Right atrium auricular region (tissue), 2 donors: ENCODE results near the gene APOBEC3A. TPM values are rescaled to one million over a fixed set of nuclear protein-coding genes. Genes with fewer than 3 reads are reported as not detected.

Source experiments
- DNase-seq: peaks from one replicate; pipeline ENCODE4 v3.0.0-alpha.2; 2019; ENCODE audit warnings: low spot score
- H3K27ac ChIP-seq, 2 donors: fragments of 200-600 bp; sonication (generic); 1 replicate in 1 of 2; 2 replicates in 1 of 2; pipeline ENCODE4 v1.5.1; 2016 to 2019
- H3K27me3 ChIP-seq, 2 donors: fragments of 200-600 bp; sonication (generic); one replicate each; pipeline versions ENCODE4 v1.5.1 to v1.6.0; 2017 to 2019
- H3K36me3 ChIP-seq: fragments of 200-600 bp; sonication (generic); one replicate; pipeline ENCODE4 v1.5.1; 2016
- H3K4me1 ChIP-seq, 2 donors: fragments of 200-600 bp; sonication (generic); one replicate each; pipeline versions ENCODE4 v1.5.1 to v1.6.0; 2017 to 2019
- H3K4me3 ChIP-seq, 2 donors: fragments of 200-600 bp; sonication (generic); 1 replicate in 1 of 2; 2 replicates in 1 of 2; pipeline ENCODE4 v1.5.1; 2017 to 2019; ENCODE audit warnings: mild to moderate bottlenecking in 1 of 2, moderate library complexity in 1 of 2
- H3K9me3 ChIP-seq, 2 donors: fragments of 200-600 bp; sonication (generic); one replicate each; pipeline ENCODE4 v1.5.1; 2019
- CTCF ChIP-seq, 2 donors: fragments of 200-600 bp; sonication (generic); IDR thresholded peaks; one replicate each; pipeline ENCODE4 v1.5.1; 2019; ENCODE audit warnings: antibody characterized with exemption in 2 of 2
- total RNA-seq, 2 donors: library from RNA; depleted of rRNA; stranded (reverse); fragments of >200 nt; gene quantifications; one replicate each; pipeline ENCODE4 v1.1.0, GENCODE V29; 2016

APOBEC3A gene
- total RNA-seq, 2 donors from 2014 or later: 1.1 TPM; not detected in 1

- DNase-seq: no peak
- Histone ChIP-seq H3K27ac (no peak overlapping the region), H3K4me1 (no peaks in the 10 kb centered on the region), H3K9me3 (no peaks in the 10 kb centered on the region), H3K36me3 (no peaks in the 10 kb centered on the region), H3K4me3 (no peak overlapping the region), H3K27me3 (no peaks in the 10 kb centered on the region)
- no peak for TF ChIP-seq CTCF (IDR thresholded peaks at IDR 0.05)
Measured at GRCh38 chr22:38953577-38954413, 3.6 kb upstream of the APOBEC3A start.

- Histone ChIP-seq H3K9me3 (no peaks in the 10 kb centered on the region), H3K27ac (no peak overlapping the region), H3K36me3 (no peaks in the 10 kb centered on the region), H3K27me3 (no peaks in the 10 kb centered on the region), H3K4me3 (no peak overlapping the region), H3K4me1 (no peaks in the 10 kb centered on the region)
- no peak for TF ChIP-seq CTCF (IDR thresholded peaks at IDR 0.05)
- no peak for DNase-seq
Measured at GRCh38 chr22:38954414-38955043, 2.9 kb upstream of the APOBEC3A start.

- Histone ChIP-seq H3K36me3 (no peaks in the 10 kb centered on the region), H3K9me3 (no peaks in the 10 kb centered on the region), H3K4me1 (no peaks in the 10 kb centered on the region), H3K27ac (no peak overlapping the region), H3K27me3 (no peaks in the 10 kb centered on the region), H3K4me3 (no peak overlapping the region)
- no peak for TF ChIP-seq CTCF (IDR thresholded peaks at IDR 0.05)
- no peak for DNase-seq
Measured at GRCh38 chr22:38955250-38955905, 2.0 kb upstream of the APOBEC3A start.

- Histone ChIP-seq H3K36me3 (no peaks in the 10 kb centered on the region), H3K4me1 (no peaks in the 10 kb centered on the region), H3K27ac (no peak overlapping the region), H3K4me3 (no peak overlapping the region), H3K27me3 (no peaks in the 10 kb centered on the region), H3K9me3 (no peaks in the 10 kb centered on the region)
- DNase-seq: no peak
- no peak for TF ChIP-seq CTCF (IDR thresholded peaks at IDR 0.05)
Measured at GRCh38 chr22:38955926-38956325, 1.5 kb upstream of the APOBEC3A start.

- Histone ChIP-seq H3K27me3 (no peaks in the 10 kb centered on the region), H3K4me1 (no peaks in the 10 kb centered on the region), H3K36me3 (no peaks in the 10 kb centered on the region), H3K4me3 (no peak overlapping the region), H3K27ac (no peak overlapping the region), H3K9me3 (no peaks in the 10 kb centered on the region)
- TF ChIP-seq CTCF (IDR thresholded peaks at IDR 0.05): no peak
- no peak for DNase-seq
Measured at GRCh38 chr22:38956551-38956950, 858 bp upstream of the APOBEC3A start.
